GM12891 (cell line): Measurements from ENCODE around the gene CRLF2. TPM values are rescaled to one million over a fixed set of nuclear protein-coding genes. Genes with fewer than 3 reads are reported as not detected.
"Not testable (repeated sequence)": the region's sequence is repeated elsewhere in the genome, so short reads cannot be mapped to it uniquely, and the experiment has no call there.

Source experiments
- DNase-seq: peaks from one replicate; pipeline ENCODE4 v3.0.0; 2011; ENCODE audit warnings: low spot score; ENCODE audit not compliant: insufficient read length
- FAIRE-seq: peaks from 2 replicates; lab custom pipeline; 2011; peaks lifted over from hg19 to GRCh38; lab: Jason Lieb, UNC
- PAX5 ChIP-seq: IDR thresholded peaks from 2 replicates; pipeline ENCODE4 v1.6.1; 2011; ENCODE audit warnings: low read length, moderate library complexity, mild to moderate bottlenecking; ENCODE audit not compliant: insufficient read depth, severe bottlenecking
- POLR2A ChIP-seq: IDR thresholded peaks from 2 replicates; pipeline ENCODE4 v1.6.1; 2011; ENCODE audit warnings: low read depth, low read length, control low read depth
- POLR2AphosphoS5 ChIP-seq: IDR thresholded peaks from 2 replicates; pipeline ENCODE4 v1.6.1; 2011; ENCODE audit warnings: low read depth, low read length, control low read depth
- POU2F2 ChIP-seq: IDR thresholded peaks from 2 replicates; pipeline ENCODE4 v1.6.1; 2011; ENCODE audit warnings: low read depth, mild to moderate bottlenecking, control low read depth, low read length, moderate library complexity
- SPI1 ChIP-seq: IDR thresholded peaks from 2 replicates; pipeline ENCODE4 v1.6.1; 2011; ENCODE audit warnings: low read depth, low read length, control low read depth
- TAF1 ChIP-seq: IDR thresholded peaks from 2 replicates; pipeline ENCODE4 v1.6.1; 2011; ENCODE audit warnings: low read depth, low read length, control low read depth
- polyA plus RNA-seq: library from polyadenylated mRNA; unstranded; fragments of >200 nt; gene quantifications from one replicate; pipeline ENCODE4 v1.2.1, GENCODE V29; 2012; ENCODE audit warnings: low read depth, missing spikeins, inconsistent platforms; ENCODE audit not compliant: missing spikeins

The CRLF2 gene, protein sequence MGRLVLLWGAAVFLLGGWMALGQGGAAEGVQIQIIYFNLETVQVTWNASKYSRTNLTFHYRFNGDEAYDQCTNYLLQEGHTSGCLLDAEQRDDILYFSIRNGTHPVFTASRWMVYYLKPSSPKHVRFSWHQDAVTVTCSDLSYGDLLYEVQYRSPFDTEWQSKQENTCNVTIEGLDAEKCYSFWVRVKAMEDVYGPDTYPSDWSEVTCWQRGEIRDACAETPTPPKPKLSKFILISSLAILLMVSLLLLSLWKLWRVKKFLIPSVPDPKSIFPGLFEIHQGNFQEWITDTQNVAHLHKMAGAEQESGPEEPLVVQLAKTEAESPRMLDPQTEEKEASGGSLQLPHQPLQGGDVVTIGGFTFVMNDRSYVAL
- polyA plus RNA-seq: 0.36 TPM

DNA sequence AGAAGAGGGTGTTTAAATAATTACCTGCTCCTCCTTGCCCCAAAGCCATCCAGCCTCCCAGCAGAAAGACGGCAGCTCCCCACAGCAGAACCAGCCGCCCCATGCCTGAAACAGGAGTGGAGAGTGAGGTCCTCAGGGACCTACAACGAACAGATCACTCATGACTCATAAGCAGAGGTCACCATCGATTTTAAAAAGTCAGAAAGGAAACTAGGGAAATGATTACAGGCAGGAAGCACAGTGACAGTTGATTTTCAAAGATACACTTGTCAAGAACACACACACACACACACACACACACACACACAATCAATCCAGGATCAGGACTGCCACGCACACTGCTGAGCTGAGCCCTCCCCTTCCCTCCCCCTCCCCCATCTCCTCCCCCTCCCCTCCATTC, at the start of gene CRLF2:
Gene CRLF2 (minus strand): TSS at position 118 of the 400 bp plus-strand sequence. CDS start 15 bp downstream, at position 103.
- DNase-seq (peak; percentile 23), FAIRE-seq (peak; percentile 84)
- TF ChIP-seq POLR2A: no peak
- no peak for TF ChIP-seq PAX5
- peak; percentile 37; the same call in 1 of the 2 replicates for TF ChIP-seq POU2F2
- TF ChIP-seq POLR2AphosphoS5: no peak
- no peak for TF ChIP-seq TAF1
- TF ChIP-seq SPI1: peak; percentile 34; the same call in 1 of the 2 replicates

DNA sequence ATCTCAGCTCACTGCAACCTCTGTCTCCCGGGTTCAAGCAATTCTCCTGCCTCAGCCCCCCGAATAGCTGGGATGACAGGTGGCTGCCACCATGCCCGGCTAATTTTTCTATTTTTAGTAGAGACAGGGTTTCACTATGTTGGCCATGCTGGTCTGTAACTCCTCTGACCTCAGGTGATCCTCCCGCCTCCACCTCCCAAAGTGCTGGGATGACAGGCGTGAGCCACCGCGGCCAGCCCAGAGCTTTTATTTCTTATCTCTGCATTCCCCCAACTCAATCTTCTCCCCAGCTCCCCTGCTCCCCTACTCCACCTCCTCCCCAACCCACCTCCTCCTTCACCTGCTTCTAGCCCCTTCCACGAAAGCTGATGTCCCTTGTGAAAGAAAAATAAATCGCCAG, 49.3 kb upstream of the CRLF2 start:
- not testable (repeated sequence) for DNase-seq, FAIRE-seq

DNA sequence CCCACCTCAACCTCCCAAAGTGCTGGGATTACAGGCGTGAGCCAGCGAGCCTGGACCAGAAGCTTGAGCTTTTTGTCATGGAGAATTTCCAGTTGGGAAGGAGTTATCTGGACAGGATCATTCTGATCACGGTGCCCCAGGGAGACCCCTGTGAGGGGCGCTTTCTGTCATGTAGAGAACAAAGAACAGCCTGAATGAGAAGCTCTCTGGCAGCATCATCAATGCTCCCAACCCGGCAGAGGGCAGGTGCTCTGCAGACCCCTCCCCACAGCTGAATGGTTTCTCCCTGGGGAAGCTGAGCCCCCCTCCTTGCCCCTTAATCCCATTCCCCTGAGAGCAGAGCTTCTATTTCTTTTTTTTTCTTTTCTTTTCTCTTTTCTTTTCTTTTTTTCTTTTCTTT, 48.8 kb upstream of the CRLF2 start:
- TF ChIP-seq POLR2A (no peak), TAF1 (no peak), PAX5 (no peak), POLR2AphosphoS5 (no peak)
- no peak for FAIRE-seq
- DNase-seq: no peak

DNA sequence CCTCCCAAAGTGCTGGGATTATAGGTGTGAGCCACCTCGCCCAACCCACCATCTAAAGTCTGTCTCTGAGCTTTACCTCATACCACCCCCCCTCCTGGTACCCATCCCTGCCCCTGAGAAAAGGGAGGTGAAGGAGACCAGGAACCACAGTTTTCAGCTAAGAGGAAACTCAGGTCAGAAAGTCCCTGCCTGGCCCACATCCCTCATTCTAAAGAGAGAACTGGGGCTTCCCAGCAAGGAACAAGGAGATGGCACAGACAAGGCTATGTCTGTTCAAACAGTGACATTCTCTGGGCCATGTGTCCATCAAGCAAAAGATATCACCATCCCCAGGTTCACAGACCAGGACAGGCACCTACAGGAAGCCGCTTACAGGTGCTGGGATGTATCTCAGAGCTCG, 40.4 kb upstream of the CRLF2 start:
- FAIRE-seq: no peak
- TF ChIP-seq POLR2A: no peak
- TF ChIP-seq SPI1: no peak
- no peak for TF ChIP-seq POU2F2
- TF ChIP-seq POLR2AphosphoS5: no peak
- no peak for TF ChIP-seq PAX5
- no peak for TF ChIP-seq TAF1
- no peak for DNase-seq

DNA sequence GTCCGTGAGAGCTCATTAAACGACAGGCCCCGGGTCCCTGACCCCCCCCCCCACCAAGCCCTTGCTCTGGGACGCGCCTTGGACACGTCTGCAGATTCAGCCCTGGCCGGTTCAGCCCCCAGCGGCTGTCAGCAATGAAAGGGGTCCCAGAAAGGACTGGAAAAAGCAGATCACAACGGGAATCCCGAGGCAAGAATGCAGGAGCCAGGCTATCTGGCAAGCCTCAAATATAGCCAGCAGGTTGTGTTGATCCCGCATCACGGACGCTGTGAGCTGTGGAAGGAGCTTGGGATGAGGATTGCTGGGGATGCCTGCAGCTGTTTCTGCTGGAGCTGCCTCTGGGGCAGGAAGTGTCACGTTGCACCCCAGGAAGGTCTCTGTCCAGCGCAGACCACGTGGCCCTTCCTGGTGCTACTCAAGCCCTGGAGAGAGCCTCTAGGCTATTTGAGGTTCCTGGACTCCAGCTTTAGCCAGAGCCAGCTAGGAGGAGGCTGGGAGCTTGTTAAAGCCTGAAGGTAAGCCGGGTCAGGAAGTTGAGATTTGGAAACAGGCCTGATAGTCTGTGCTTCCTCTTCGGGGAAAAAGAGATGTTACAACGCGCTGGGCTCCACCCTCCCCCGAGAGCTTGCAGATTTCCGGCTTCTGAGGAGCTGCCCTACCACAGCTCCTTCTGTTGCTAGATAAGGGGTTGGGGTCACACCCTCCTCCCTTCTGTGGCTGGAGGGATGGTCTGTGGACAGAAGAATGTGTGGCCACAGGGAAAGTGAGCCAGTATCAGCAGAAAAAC, 36.8 kb upstream of the CRLF2 start:
- FAIRE-seq (peak; percentile 83), DNase-seq (no peak)
- TF ChIP-seq PAX5 (no peak), POU2F2 (no peak), TAF1 (no peak), SPI1 (no peak), POLR2A (no peak), POLR2AphosphoS5 (no peak)

DNA sequence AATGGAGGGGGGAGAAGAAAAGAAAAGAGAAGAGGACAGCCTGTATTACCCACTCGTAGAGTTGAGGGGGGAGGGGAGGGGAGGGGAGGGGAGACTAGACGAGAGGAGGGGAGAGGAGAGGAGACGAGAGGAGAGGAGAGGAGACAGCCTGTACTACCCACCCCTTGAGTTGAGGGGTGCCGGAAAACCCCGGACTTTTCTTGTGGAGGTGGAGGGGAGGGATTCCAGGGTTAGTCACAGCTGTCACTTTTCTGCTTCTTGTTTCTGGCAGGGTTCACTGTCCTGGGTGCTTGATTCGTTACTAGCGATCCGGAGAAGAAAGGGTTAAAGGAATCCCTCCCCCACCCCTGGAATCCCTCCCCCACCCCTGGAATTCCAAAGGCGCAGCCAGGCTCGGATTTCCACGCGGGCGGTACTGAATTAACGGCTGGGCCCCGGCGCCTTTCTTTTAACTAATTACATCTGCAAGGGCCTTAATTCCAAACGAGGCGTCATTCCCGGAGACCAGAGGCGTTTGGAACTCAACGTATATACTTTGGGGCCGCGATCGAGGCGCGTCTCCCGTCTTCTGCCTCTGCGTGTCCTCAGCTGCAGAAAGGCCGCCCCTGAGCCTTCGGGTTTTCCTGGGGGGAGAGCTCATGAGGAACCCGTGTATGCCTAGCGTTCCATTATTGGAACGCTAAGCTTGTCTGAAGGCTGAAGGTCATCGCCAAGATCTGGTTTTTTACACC, 36.0 kb upstream of the CRLF2 start:
- TF ChIP-seq POLR2A (no peak), PAX5 (no peak), SPI1 (no peak), POLR2AphosphoS5 (no peak), TAF1 (no peak), POU2F2 (no peak)
- FAIRE-seq: peak; percentile 69
- DNase-seq: no peak

DNA sequence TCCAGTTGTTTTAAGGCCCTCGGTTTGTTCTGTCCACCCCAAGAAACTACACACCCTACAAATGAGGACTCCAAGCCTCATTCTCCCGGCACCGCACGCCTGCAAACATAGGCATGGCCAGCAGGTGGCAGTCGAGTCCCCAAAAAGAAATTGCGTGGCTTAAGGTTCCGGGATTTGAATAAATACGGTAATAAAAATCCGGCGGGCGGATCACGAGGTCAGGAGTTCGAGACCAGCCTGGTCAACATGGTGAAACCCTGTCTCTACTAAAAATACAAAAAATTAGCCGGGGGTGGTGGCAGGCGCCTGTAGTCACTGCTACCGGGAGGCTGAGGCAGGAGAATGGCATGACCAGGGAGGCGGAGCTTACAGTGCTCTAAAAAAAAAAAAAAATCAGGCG, 34.4 kb upstream of the CRLF2 start:
- TF ChIP-seq TAF1: no peak
- no peak for TF ChIP-seq PAX5
- no peak for TF ChIP-seq POLR2AphosphoS5
- FAIRE-seq (peak; percentile 72), DNase-seq (peak; percentile 57)

DNA sequence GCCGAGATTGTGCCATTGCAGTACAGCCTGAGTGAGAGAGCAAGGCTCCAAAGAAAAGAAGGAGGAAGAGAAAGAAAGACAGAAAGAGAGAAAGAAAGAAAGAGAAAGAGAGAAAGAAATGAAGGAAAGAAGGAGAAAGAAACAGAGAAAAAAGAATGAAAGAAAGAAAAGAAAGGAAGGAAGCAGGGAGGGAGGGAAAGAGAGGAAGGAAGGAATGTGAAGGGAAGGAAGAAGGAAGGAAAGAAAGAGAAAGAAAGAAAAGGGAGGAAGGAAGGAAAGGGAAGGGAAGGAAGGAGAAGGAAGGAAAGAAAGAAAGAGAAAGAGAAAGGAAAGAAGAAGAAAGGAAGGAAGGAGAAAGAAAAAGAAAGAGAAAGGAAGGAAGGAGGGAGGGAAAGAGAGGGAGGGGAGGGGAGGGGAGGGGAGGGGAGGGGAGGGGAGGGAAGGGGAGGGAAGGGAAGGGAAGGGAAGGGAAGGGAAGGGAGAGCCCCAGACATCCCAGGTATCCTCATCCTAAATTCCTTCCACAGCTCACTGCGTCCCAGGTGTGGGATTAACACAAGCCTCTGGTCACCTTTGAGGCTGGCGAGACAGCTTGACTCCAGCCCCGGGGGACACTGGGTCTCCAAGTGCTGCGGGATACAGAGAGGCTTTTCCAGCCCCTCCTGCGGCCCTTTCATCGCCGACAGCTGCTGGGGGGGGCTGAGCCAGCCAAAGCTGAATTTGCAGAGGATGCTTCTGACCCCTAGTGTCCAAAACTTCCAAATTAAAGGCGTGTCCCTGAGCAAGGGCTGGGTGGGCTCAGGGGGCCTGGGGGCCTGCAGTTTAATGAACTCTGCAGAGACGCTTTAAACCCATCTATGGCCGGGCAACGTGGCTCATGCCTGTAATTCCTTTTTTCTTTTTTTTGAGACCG, 32.0 kb upstream of the CRLF2 start:
- TF ChIP-seq SPI1 (no peak), POLR2AphosphoS5 (no peak), POU2F2 (no peak), POLR2A (no peak), TAF1 (no peak), PAX5 (no peak)
- no peak for DNase-seq
- no peak for FAIRE-seq

DNA sequence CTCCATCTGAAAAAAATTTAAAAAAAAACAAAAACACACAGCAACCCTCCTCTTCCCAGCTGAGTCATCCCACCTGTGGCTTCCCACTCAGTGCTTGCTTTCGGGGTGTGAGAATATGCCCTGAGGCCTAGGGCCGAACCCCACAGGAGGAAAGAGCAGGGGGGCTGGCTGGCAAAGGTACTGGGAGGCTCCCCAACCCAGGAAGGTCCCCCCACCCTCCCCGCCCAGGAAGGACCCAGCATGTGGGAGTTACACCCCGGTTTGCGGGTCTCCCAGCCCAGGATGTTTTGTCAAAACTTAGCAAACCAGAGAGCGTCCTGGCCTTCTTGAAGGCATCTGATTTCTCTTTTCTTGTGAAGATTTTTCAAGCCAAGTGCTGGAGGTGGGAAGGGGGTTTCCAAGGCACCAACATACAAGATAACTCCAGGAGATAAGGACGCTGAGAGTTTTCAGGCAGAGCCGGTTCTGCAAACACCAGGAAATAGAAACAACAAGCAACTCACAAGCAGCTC, 30.5 kb upstream of the CRLF2 start:
- no peak for FAIRE-seq
- no peak for TF ChIP-seq POU2F2
- TF ChIP-seq PAX5: no peak
- no peak for TF ChIP-seq TAF1
- TF ChIP-seq POLR2A: no peak
- TF ChIP-seq SPI1: no peak
- TF ChIP-seq POLR2AphosphoS5: no peak
- DNase-seq: no peak

DNA sequence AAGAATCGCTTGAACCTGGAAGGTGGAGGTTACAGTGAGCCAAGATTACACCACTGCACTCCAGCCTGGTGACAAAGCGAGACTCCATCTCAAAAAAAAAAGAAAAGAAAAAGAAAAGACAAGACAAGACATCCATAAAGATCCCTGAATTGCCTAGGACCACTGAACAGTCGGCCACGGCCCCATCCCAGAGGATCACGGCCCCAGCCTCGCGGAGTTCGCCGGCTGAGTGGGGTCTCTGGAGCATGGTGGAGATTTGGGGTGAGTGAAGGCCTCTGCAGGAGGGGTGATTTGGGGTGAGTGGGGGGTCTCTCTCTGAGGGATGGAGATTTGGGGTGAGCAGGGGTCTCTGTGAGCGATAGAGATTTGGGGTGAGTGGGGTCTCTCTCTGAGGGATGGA, 28.1 kb upstream of the CRLF2 start:
- FAIRE-seq: not testable (repeated sequence)

More for the DNA sequence above, 28.1 kb upstream of the CRLF2 start:
- not testable (repeated sequence) for DNase-seq
